Stimulated activated naive CD8-positive, alpha-beta T cell treated with anti-CD3 and anti-CD28 coated beads, Interleukin-15, Interleukin-2, amounts not matched to agents 100 U/mL and 50 U/mL, for 24 hours (primary cell): Measurements from ENCODE around the gene GAREM1.

Experiments
- ATAC-seq: fragments of 150-1000 bp; cut with Tn5 transposase; one replicate; pipeline ENCODE4 v1.10.0; 2021
- DNase-seq: peaks from one replicate; pipeline ENCODE4 v3.0.0; 2021

The GAREM1 gene

GRCh38 chr18:32328379-32328778, 142.3 kb downstream of the GAREM1 start:
- DNase-seq: no peak
- no peak for ATAC-seq

GRCh38 chr18:32326450-32327308, 144.0 kb downstream of the GAREM1 start:
- ATAC-seq: no peak
- no peak for DNase-seq

- no peak for DNase-seq
- ATAC-seq: no peak
Measured at GRCh38 chr18:32324181-32324580, 146.5 kb downstream of the GAREM1 start.

GRCh38 chr18:32321826-32322225, 148.9 kb downstream of the GAREM1 start:
- ATAC-seq (no peak), DNase-seq (no peak)

GRCh38 chr18:32319084-32319483, 151.6 kb downstream of the GAREM1 start:
- DNase-seq (no peak), ATAC-seq (no peak)

- ATAC-seq (no peak), DNase-seq (no peak)
Measured at GRCh38 chr18:32318581-32318980, 152.1 kb downstream of the GAREM1 start.

- ATAC-seq: no peak
- no peak for DNase-seq
Measured at GRCh38 chr18:32317651-32318050, 153.0 kb downstream of the GAREM1 start.

- no peak for DNase-seq
Measured at GRCh38 chr18:32315881-32316280, 154.8 kb downstream of the GAREM1 start.

GRCh38 chr18:32310774-32311173, 159.9 kb downstream of the GAREM1 start:
- ATAC-seq: no peak

More at GRCh38 chr18:32315881-32316280, 154.8 kb downstream of the GAREM1 start:
- no peak for ATAC-seq

GRCh38 chr18:32310101-32310500, 160.6 kb downstream of the GAREM1 start:
- ATAC-seq (no peak), DNase-seq (no peak)

More at GRCh38 chr18:32310774-32311173, 159.9 kb downstream of the GAREM1 start:
- no peak for DNase-seq

- no peak for DNase-seq
- ATAC-seq: no peak
Measured at GRCh38 chr18:32308493-32309120, 162.1 kb downstream of the GAREM1 start.

- no peak for DNase-seq
- ATAC-seq: no peak
Measured at GRCh38 chr18:32303400-32303799, 167.3 kb downstream of the GAREM1 start.

- no peak for ATAC-seq
- DNase-seq: no peak
Measured at GRCh38 chr18:32302806-32303205, 167.9 kb downstream of the GAREM1 start.

GRCh38 chr18:32301976-32302743, 168.5 kb downstream of the GAREM1 start:
- DNase-seq: no peak

GRCh38 chr18:32301361-32301760, 169.3 kb downstream of the GAREM1 start:
- DNase-seq (no peak), ATAC-seq (no peak)

More at GRCh38 chr18:32301976-32302743, 168.5 kb downstream of the GAREM1 start:
- peak; percentile 49 for ATAC-seq

- ATAC-seq: no peak
- no peak for DNase-seq
Measured at GRCh38 chr18:32300914-32301313, 169.8 kb downstream of the GAREM1 start.

- ATAC-seq (no peak), DNase-seq (no peak)
Measured at GRCh38 chr18:32299484-32299883, 171.2 kb downstream of the GAREM1 start.

GRCh38 chr18:32298171-32298667, 172.5 kb downstream of the GAREM1 start:
- no peak for DNase-seq
- ATAC-seq: no peak

- ATAC-seq (no peak), DNase-seq (no peak)
Measured at GRCh38 chr18:32297579-32298170, 173.0 kb downstream of the GAREM1 start.

GRCh38 chr18:32296851-32297250, 173.8 kb downstream of the GAREM1 start:
- ATAC-seq: no peak
- no peak for DNase-seq

GRCh38 chr18:32295604-32296003, 175.1 kb downstream of the GAREM1 start:
- ATAC-seq: no peak
- no peak for DNase-seq

GRCh38 chr18:32293107-32293506, 177.6 kb downstream of the GAREM1 start:
- no peak for ATAC-seq
- DNase-seq: no peak
